HepG2 (cell line): Measurements from ENCODE around the gene DUS1L. TPM values are rescaled to one million over a fixed set of nuclear protein-coding genes. Genes with fewer than 3 reads are reported as not detected.

Experiments used
- E2F1 ChIP-seq: sonication (generic); formaldehyde crosslinking; IDR thresholded peaks from 2 replicates; pipeline ENCODE4 v1.5.0; 2020; ENCODE audit warnings: missing genetic modification reagents
- EED ChIP-seq: sonication (generic); formaldehyde crosslinking; IDR thresholded peaks from 2 replicates; pipeline ENCODE4 v1.5.0; 2020; ENCODE audit warnings: mild to moderate bottlenecking, missing genetic modification reagents
- FLYWCH1 ChIP-seq: sonication (generic); formaldehyde crosslinking; IDR thresholded peaks from 2 replicates; pipeline ENCODE4 v1.8.1; 2023; ENCODE audit warnings: mild to moderate bottlenecking, missing genetic modification reagents
- GLI4 ChIP-seq: sonication (generic); formaldehyde crosslinking; IDR thresholded peaks from 2 replicates; pipeline ENCODE4 v1.5.1; 2020; ENCODE audit warnings: missing genetic modification reagents, mild to moderate bottlenecking, moderate library complexity, borderline replicate concordance
- HNRNPL ChIP-seq: fragments of 200-400 bp; formaldehyde crosslinking; IDR thresholded peaks from 2 replicates; pipeline ENCODE4 v1.6.1; 2017; ENCODE audit warnings: mild to moderate bottlenecking, low read depth, low read length
- MAZ ChIP-seq, 2 experiments: sonication (generic) in 1 of 2; formaldehyde crosslinking in 1 of 2; IDR thresholded peaks; 2 replicates each; pipeline versions ENCODE4 v1.5.0 to v1.6.1; 2012 to 2020; ENCODE audit warnings: low read depth in 2 of 2, mild to moderate bottlenecking in 2 of 2, borderline replicate concordance in 1 of 2, improper control_type of control experiment in 1 of 2, low read length in 1 of 2, missing genetic modification reagents in 1 of 2, moderate library complexity in 1 of 2
- RNF2 ChIP-seq: fragments of 450-650 bp; conservative IDR thresholded peaks from 2 replicates; pipeline ENCODE4 v1.6.1; 2016; ENCODE audit warnings: low read depth
- STAT6 ChIP-seq: sonication (generic); formaldehyde crosslinking; IDR thresholded peaks from 2 replicates; pipeline ENCODE4 v1.4.0; 2020; ENCODE audit warnings: missing genetic modification reagents, mild to moderate bottlenecking, borderline replicate concordance
- SYNCRIP ChIP-seq: fragments of 200-400 bp; formaldehyde crosslinking; IDR thresholded peaks from 2 replicates; pipeline ENCODE4 v1.6.1; 2018; ENCODE audit warnings: mild to moderate bottlenecking, low read depth, low read length; ENCODE audit not compliant: insufficient read depth
- ZBTB33 ChIP-seq: sonication (generic); formaldehyde crosslinking; IDR thresholded peaks from 2 replicates; pipeline ENCODE4 v1.4.0; 2020; ENCODE audit warnings: missing genetic modification reagents
- ZFYVE20 ChIP-seq: sonication (generic); formaldehyde crosslinking; IDR thresholded peaks from 2 replicates; pipeline ENCODE4 v1.8.0; 2023; ENCODE audit warnings: low read depth, mild to moderate bottlenecking, moderate library complexity, missing genetic modification reagents, borderline replicate concordance
- ZNF839 ChIP-seq: sonication (generic); formaldehyde crosslinking; IDR thresholded peaks from 2 replicates; pipeline ENCODE4 v1.4.0; 2020; ENCODE audit warnings: missing genetic modification reagents, mild to moderate bottlenecking, borderline replicate concordance
- ZSCAN5A ChIP-seq: sonication (generic); formaldehyde crosslinking; IDR thresholded peaks from 2 replicates; pipeline ENCODE4 v1.8.0; 2022; ENCODE audit warnings: mild to moderate bottlenecking, missing genetic modification reagents, borderline replicate concordance
- polyA plus RNA-seq, 8 experiments: library from polyadenylated mRNA; depleted of rRNA in 3 of 8; stranded (reverse) in 7 of 8; unstranded in 1 of 8; fragments of >200 nt; fragmentation: Illumina TruSeq in 4 of 8; extraction: Trizol in 4 of 8; gene quantifications; 2 replicates each; pipeline versions ENCODE4 v1.2.1 to v1.2.3, GENCODE V29; 2011 to 2016; ENCODE audit warnings: low read depth in 4 of 8, missing spikeins in 1 of 8, mixed read lengths in 1 of 8; ENCODE audit not compliant: insufficient read depth in 1 of 8
- total RNA-seq, 5 experiments: library from RNA; depleted of rRNA; stranded (reverse); fragments of >200 nt; fragmentation: Illumina TruSeq; extraction: Trizol; gene quantifications; 2 replicates each; pipeline ENCODE4 v1.2.3, GENCODE V29; 2016; ENCODE audit warnings: low read depth in 1 of 5
- TF ChIP-seq, protein P1 (sequence below): sonication (generic); formaldehyde crosslinking; IDR thresholded peaks from 2 replicates; pipeline ENCODE4 v1.8.1; 2022; ENCODE audit warnings: mild to moderate bottlenecking, missing genetic modification reagents
- TF ChIP-seq, protein P2 (sequence below): sonication (generic); formaldehyde crosslinking; IDR thresholded peaks from 2 replicates; pipeline ENCODE4 v1.4.0; 2020; ENCODE audit warnings: missing genetic modification reagents

Gene DUS1L
- total and polyA plus RNA-seq, 2 of the 13 experiments (the other 11 are each of a cell fraction or from before 2014, with no cell fraction given) = 81.0 to 109 TPM

GRCh38 chr17:82022981-82023446 is 42.6 kb downstream of the DUS1L start, which contains the start of gene LRRC45 (continued):
- TF ChIP-seq STAT6 (CRISPR knock-in tag) (no peak; the same call in 1 of the 2 replicates), EED (CRISPR knock-in tag) (no peak), RNF2 (no peak), FLYWCH1 (CRISPR knock-in tag) (no peak), SYNCRIP (no peak), GLI4 (CRISPR knock-in tag) (no peak), ZBTB33 (CRISPR knock-in tag) (no peak), E2F1 (CRISPR knock-in tag) (peak; percentile 100), ZNF839 (no peak), ZFYVE20 (CRISPR knock-in tag) (no peak), HNRNPL (no peak), ZSCAN5A (CRISPR knock-in tag) (no peak), MAZ (IDR thresholded peaks at IDR 0.05; ENCODE audit: borderline replicate concordance, low read depth, low read length) (peak; percentile 97), MAZ (CRISPR knock-in tag; IDR thresholded peaks at IDR 0.05; ENCODE audit: low read depth) (peak; percentile 61)
- TF ChIP-seq, protein P1, sequence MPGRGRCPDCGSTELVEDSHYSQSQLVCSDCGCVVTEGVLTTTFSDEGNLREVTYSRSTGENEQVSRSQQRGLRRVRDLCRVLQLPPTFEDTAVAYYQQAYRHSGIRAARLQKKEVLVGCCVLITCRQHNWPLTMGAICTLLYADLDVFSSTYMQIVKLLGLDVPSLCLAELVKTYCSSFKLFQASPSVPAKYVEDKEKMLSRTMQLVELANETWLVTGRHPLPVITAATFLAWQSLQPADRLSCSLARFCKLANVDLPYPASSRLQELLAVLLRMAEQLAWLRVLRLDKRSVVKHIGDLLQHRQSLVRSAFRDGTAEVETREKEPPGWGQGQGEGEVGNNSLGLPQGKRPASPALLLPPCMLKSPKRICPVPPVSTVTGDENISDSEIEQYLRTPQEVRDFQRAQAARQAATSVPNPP = no peak
- TF ChIP-seq, protein P2, sequence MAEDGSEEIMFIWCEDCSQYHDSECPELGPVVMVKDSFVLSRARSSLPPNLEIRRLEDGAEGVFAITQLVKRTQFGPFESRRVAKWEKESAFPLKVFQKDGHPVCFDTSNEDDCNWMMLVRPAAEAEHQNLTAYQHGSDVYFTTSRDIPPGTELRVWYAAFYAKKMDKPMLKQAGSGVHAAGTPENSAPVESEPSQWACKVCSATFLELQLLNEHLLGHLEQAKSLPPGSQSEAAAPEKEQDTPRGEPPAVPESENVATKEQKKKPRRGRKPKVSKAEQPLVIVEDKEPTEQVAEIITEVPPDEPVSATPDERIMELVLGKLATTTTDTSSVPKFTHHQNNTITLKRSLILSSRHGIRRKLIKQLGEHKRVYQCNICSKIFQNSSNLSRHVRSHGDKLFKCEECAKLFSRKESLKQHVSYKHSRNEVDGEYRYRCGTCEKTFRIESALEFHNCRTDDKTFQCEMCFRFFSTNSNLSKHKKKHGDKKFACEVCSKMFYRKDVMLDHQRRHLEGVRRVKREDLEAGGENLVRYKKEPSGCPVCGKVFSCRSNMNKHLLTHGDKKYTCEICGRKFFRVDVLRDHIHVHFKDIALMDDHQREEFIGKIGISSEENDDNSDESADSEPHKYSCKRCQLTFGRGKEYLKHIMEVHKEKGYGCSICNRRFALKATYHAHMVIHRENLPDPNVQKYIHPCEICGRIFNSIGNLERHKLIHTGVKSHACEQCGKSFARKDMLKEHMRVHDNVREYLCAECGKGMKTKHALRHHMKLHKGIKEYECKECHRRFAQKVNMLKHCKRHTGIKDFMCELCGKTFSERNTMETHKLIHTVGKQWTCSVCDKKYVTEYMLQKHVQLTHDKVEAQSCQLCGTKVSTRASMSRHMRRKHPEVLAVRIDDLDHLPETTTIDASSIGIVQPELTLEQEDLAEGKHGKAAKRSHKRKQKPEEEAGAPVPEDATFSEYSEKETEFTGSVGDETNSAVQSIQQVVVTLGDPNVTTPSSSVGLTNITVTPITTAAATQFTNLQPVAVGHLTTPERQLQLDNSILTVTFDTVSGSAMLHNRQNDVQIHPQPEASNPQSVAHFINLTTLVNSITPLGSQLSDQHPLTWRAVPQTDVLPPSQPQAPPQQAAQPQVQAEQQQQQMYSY (CRISPR knock-in tag) = no peak
